NCI-H2196 (cell line): ENCODE data around the gene OR10A6.

ENCODE experiments used
- DNase-seq: peaks from one replicate; lab custom pipeline; 2025; ENCODE audit not compliant: unreplicated experiment; lab: John Stamatoyannopoulos, UW

OR10A6 gene

DNA sequence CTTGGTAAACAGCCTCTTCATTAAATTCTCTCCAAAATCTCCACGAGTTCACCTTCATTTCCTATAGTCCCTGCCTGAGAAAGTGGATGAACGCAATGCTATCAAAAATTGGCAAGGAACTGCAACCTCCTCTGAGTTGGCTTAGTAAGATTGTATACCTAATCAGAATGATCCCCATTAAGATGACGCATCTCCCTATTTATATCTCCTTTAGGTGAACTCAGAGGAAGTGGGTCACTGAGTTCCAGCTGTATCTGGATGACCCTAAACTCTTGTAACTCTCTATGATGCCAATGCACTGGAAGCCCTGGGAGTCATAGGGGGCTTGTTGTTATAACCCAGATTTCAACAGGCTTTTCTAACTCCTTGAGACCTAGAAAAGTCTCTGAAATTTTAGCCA is 48.2 kb downstream of the OR10A6 start:
- no peak for DNase-seq
